Activated effector memory CD4-positive, alpha-beta T cell treated with anti-CD3 and anti-CD28 coated beads, Interleukin-2, amount 50 U/mL, for 16 hours (primary cell): ENCODE measurements around the gene PRR4.

Experiments used
- DNase-seq: peaks from one replicate; pipeline ENCODE4 v3.0.0-alpha.2; 2020

The PRR4 gene

GRCh38 chr12:10849425-10849878 lies at the start of gene PRR4:
Gene PRR4 (minus strand): TSS chr12:10849475. CDS start chr12:10849437, 38 bp downstream.
- DNase-seq, result no peak

- no peak for DNase-seq
Measured at GRCh38 chr12:10896854-10897253, 47.6 kb upstream of the PRR4 start.

- no peak for DNase-seq
Measured at GRCh38 chr12:10891937-10892336, 42.7 kb upstream of the PRR4 start.

- no peak for DNase-seq
Measured at GRCh38 chr12:10889226-10889625, 40.0 kb upstream of the PRR4 start.

GRCh38 chr12:10884086-10884725 lies 34.9 kb upstream of the PRR4 start, which contains the start of gene PRH1:
Gene PRH1 (minus strand): TSS chr12:10884255. CDS start chr12:10884217, 38 bp downstream.
- no peak for DNase-seq

- no peak for DNase-seq
Measured at GRCh38 chr12:10873378-10873777, 24.1 kb upstream of the PRR4 start.

- no peak for DNase-seq
Measured at GRCh38 chr12:10867381-10867780, 18.1 kb upstream of the PRR4 start.

GRCh38 chr12:10863512-10864218 lies 14.4 kb upstream of the PRR4 start:
- DNase-seq, result no peak

GRCh38 chr12:10861366-10861765 lies 12.1 kb upstream of the PRR4 start:
- no peak for DNase-seq

GRCh38 chr12:10855807-10856206 lies 6.5 kb upstream of the PRR4 start:
- no peak for DNase-seq

GRCh38 chr12:10853776-10854175 lies 4.5 kb upstream of the PRR4 start:
- DNase-seq, result no peak

- no peak for DNase-seq
Measured at GRCh38 chr12:10851243-10851858, 2.1 kb upstream of the PRR4 start.

GRCh38 chr12:10847744-10848143 lies 1.5 kb downstream of the PRR4 start:
- no peak for DNase-seq

GRCh38 chr12:10842862-10843261 lies 6.4 kb downstream of the PRR4 start:
- no peak for DNase-seq

- DNase-seq, result no peak
Measured at GRCh38 chr12:10838461-10838860, 10.8 kb downstream of the PRR4 start.

GRCh38 chr12:10829994-10830393 lies 19.3 kb downstream of the PRR4 start:
- no peak for DNase-seq

- no peak for DNase-seq
Measured at GRCh38 chr12:10826258-10826657, 23.0 kb downstream of the PRR4 start, which contains the start of gene TAS2R10. Gene TAS2R10 (minus strand): TSS chr12:10826358. CDS start chr12:10826269, 89 bp downstream.

GRCh38 chr12:10824957-10825356 lies 24.3 kb downstream of the PRR4 start:
- no peak for DNase-seq

GRCh38 chr12:10811883-10812536 lies 37.3 kb downstream of the PRR4 start:
- DNase-seq, result no peak

GRCh38 chr12:10810068-10810467 lies 39.2 kb downstream of the PRR4 start, which contains the start of gene TAS2R9:
Gene TAS2R9 (minus strand): TSS chr12:10810168. CDS start chr12:10810075, 93 bp downstream.
- no peak for DNase-seq

GRCh38 chr12:10807186-10807585 lies 42.1 kb downstream of the PRR4 start, which contains the start of gene TAS2R8:
Gene TAS2R8 (minus strand): TSS chr12:10807286. CDS start chr12:10806980, 306 bp downstream.
- no peak for DNase-seq

GRCh38 chr12:10802587-10802986 lies 46.7 kb downstream of the PRR4 start, which contains the start of gene TAS2R7:
Gene TAS2R7 (minus strand): TSS chr12:10802627. CDS start chr12:10802570, 57 bp downstream.
- no peak for DNase-seq

- DNase-seq, result no peak
Measured at GRCh38 chr12:10801741-10802140, 47.5 kb downstream of the PRR4 start.
